Tibial nerve (tissue), 4 donors: ENCODE data around the gene ZSCAN2.
"Not testable (repeated sequence)": the region's sequence is repeated elsewhere in the genome, so short reads cannot be mapped to it uniquely, and the experiment has no call there.

ENCODE experiments used
- CTCF ChIP-seq, 5 experiments: fragments of 200-600 bp in 3 of 5; fragments of 450-650 bp in 2 of 5; sonication (generic) in 3 of 5; IDR thresholded peaks; one replicate each; pipeline ENCODE4 v1.5.1; 2016 to 2019; ENCODE audit warnings: antibody characterized with exemption in 5 of 5, mild to moderate bottlenecking in 3 of 5, moderate library complexity in 2 of 5
- EP300 ChIP-seq, 2 donors: sonication (generic); formaldehyde crosslinking; IDR thresholded peaks; one replicate each; pipeline ENCODE4 v1.6.1; 2017; ENCODE audit warnings: antibody characterized with exemption in 2 of 2, mild to moderate bottlenecking in 1 of 2
- POLR2A ChIP-seq, 2 donors: fragments of 450-650 bp; IDR thresholded peaks; one replicate each; pipeline ENCODE4 v1.6.1; 2017; ENCODE audit warnings: antibody characterized with exemption in 2 of 2, mild to moderate bottlenecking in 2 of 2, moderate library complexity in 2 of 2

DNA sequence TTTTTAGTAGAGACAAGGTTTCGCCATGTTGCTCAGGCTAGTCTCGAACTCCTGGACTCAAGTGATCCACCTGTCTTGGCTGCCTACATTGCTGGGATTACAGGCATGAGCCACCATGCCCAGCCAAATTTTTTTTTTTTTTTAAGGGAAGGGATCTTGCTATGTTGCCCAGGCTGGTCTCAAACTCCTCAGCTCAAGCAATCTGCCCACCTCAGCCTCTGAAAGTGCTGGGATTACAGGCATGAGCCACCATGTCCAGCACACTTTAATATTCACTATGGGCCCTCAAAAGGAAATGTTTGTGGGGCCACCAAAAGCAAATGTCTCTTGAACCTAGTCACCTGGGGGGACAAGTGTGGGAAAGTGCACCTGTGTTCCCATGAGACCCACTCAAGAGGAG, 41.8 kb downstream of the ZSCAN2 start:
- not testable (repeated sequence) for TF ChIP-seq POLR2A, CTCF, EP300 (IDR thresholded peaks at IDR 0.05)
